Measurements from ENCODE around the gene DCUN1D1.

DNA sequence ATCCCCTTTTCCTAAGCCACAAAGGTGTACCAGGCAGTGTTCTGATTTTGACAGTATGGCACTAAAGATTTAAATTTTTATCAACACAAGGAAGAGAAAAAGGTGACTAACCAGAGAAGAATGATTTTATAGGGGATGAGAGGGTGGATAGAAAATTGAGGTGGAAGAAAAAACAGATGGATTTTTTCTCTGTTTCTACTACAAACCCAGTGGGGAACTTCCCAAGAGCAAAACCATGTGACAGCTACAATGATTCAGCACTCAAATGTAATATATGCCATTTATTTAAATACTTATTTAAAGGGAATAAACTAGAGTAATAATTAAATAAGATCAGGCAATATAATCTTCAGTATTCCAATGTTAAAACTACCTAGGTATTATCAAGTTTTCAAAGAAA lies 11.1 kb downstream of the DCUN1D1 start:
- no peak for TF ChIP-seq EP300 (IDR thresholded peaks at IDR 0.05)
- TF ChIP-seq POLR2A (IDR thresholded peaks at IDR 0.05), result no peak
- TF ChIP-seq, protein P1, sequence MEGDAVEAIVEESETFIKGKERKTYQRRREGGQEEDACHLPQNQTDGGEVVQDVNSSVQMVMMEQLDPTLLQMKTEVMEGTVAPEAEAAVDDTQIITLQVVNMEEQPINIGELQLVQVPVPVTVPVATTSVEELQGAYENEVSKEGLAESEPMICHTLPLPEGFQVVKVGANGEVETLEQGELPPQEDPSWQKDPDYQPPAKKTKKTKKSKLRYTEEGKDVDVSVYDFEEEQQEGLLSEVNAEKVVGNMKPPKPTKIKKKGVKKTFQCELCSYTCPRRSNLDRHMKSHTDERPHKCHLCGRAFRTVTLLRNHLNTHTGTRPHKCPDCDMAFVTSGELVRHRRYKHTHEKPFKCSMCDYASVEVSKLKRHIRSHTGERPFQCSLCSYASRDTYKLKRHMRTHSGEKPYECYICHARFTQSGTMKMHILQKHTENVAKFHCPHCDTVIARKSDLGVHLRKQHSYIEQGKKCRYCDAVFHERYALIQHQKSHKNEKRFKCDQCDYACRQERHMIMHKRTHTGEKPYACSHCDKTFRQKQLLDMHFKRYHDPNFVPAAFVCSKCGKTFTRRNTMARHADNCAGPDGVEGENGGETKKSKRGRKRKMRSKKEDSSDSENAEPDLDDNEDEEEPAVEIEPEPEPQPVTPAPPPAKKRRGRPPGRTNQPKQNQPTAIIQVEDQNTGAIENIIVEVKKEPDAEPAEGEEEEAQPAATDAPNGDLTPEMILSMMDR (IDR thresholded peaks at IDR 0.05), result no peak

Measured in tibial nerve (tissue), 4 donors.